Neural cell (in vitro differentiated cells): ENCODE results near the gene PADI6.

Source experiments
- CTCF ChIP-seq: fragments of 450-650 bp; IDR thresholded peaks from 2 replicates; pipeline ENCODE4 v1.5.1; 2014; ENCODE audit warnings: antibody characterized with exemption, mild to moderate bottlenecking, moderate library complexity; ENCODE audit not compliant: poor library complexity, severe bottlenecking
- EP300 ChIP-seq: fragments of 450-650 bp; conservative IDR thresholded peaks from 2 replicates; pipeline ENCODE4 v1.6.1; 2014; ENCODE audit warnings: antibody characterized with exemption, mild to moderate bottlenecking, moderate library complexity; ENCODE audit not compliant: poor library complexity, severe bottlenecking
- EZH2 ChIP-seq: fragments of 200-600, 300-800 bp; shearing (Covaris generic), sonication (generic); IDR thresholded peaks from 2 replicates; pipeline ENCODE4 v1.6.1; 2014; ENCODE audit warnings: antibody characterized with exemption, low read length, borderline replicate concordance, mild to moderate bottlenecking; ENCODE audit not compliant: insufficient read depth, poor library complexity, severe bottlenecking
- POLR2AphosphoS5 ChIP-seq: IDR thresholded peaks from 2 replicates; pipeline ENCODE4 v1.6.1; 2012
- RAD21 ChIP-seq: fragments of 450-650 bp; conservative IDR thresholded peaks from 2 replicates; pipeline ENCODE4 v1.6.1; 2014; ENCODE audit warnings: antibody characterized with exemption, mild to moderate bottlenecking, moderate library complexity
- REST ChIP-seq: IDR thresholded peaks from 2 replicates; pipeline ENCODE4 v1.6.1; 2012; ENCODE audit warnings: borderline replicate concordance
- TAF1 ChIP-seq: IDR thresholded peaks from 2 replicates; pipeline ENCODE4 v1.6.1; 2012; ENCODE audit warnings: low read depth

GRCh38 chr1:17440074-17440826 lies 68.3 kb downstream of the PADI6 start:
- TF ChIP-seq TAF1 = no peak
- TF ChIP-seq CTCF = no peak
- no peak for TF ChIP-seq REST
- no peak for TF ChIP-seq RAD21
- TF ChIP-seq EP300 = no peak
- no peak for TF ChIP-seq EZH2
- no peak for TF ChIP-seq POLR2AphosphoS5
